T-helper 2 cell treated with Interferon-gamma antibody and Interleukin-4, amounts not matched to agents 5 μg/mL and 100 μg/mL, for 36 hours (primary cell): ENCODE data around the gene PREB.

Experiments
- DNase-seq: peaks from one replicate; pipeline ENCODE4 v3.0.0; 2021; ENCODE audit warnings: low spot score
- H3K27ac Mint-ChIP-seq: one replicate; pipeline ENCODE4 v1.8.0; 2021; ENCODE audit warnings: mild to moderate bottlenecking, mixed read lengths
- H3K27me3 Mint-ChIP-seq: one replicate; pipeline ENCODE4 v1.8.0; 2021; ENCODE audit warnings: low read depth, mixed read lengths
- H3K36me3 Mint-ChIP-seq: one replicate; pipeline ENCODE4 v1.8.0; 2021; ENCODE audit warnings: low read depth, mixed read lengths
- H3K4me1 Mint-ChIP-seq: one replicate; pipeline ENCODE4 v1.8.0; 2021; ENCODE audit warnings: low read depth, mixed read lengths
- H3K4me3 Mint-ChIP-seq: one replicate; pipeline ENCODE4 v1.8.0; 2022; ENCODE audit warnings: mild to moderate bottlenecking, moderate library complexity, mixed read lengths
- H3K9me3 Mint-ChIP-seq: one replicate; pipeline ENCODE4 v1.8.0; 2021; ENCODE audit warnings: mixed read lengths

PREB gene

DNA sequence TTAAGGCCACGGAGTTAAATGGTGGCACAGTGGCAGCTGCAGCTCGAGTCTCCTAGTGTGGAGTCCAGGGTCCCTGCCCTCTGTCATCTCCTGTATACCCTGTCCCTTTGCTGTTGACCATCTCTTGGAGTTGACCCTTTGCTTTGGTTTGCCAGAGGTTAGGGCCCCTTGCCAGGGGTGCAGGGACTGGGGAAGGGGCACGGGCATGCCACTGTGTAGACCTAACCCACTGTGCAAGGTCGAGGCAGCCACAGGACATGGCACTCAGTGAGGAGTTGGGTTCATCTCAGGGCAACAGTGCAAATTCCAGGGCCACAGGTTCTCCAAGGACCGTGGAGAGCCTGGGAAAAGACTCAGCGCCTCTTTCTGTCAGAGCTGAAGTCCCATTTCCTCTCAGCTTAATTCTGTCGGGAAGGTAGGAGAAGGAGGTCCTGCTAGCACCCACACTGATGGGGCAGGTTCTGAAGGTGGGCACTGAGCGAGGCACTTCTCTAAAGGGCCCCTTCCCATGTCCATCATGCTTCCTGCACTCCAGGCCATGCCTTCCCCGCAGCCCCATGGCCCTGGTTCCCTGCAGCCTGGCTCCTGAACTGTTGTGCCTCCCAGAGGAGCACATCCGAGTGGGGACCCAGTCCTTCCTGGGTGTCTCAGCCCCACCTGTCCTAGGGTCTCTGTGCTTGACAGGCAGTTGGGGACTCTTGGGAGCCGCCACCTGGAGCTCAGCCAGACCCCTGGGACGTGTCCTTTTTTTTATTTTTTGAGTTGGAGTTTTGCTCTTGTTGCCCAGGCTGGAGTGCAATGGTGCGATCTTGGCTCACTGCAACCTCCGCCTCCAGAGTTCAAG is 45.1 kb downstream of the PREB start:
- no peak for DNase-seq
- Mint-ChIP-seq H3K4me3 (no peak overlapping the region), H3K27ac (no peak overlapping the region), H3K9me3 (no peaks in the 10 kb centered on the region), H3K27me3 (no peaks in the 10 kb centered on the region), H3K4me1 (peaks cover 24% of the 10 kb centered on the region), H3K36me3 (peaks cover 2% of the 10 kb centered on the region)

DNA sequence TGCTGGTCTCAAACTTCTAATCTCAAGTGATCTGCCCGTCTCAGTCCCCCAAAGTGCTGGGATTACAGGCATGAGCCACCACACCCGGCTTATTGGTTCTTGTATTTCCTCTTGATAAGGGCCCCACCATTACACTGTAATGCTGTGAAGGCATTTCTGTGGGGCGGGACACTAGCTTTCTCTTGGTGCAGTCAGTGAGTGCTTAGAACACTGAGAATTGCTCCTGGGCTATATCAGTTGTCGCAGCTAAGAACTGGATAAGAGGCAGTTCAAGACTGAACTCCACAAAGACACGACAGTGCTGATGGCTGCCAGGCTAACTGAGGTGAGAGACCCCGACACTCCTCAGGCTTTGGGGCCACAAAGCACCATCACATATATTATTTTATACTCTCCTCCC is 45.8 kb downstream of the PREB start:
- Mint-ChIP-seq H3K27me3 (no peaks in the 10 kb centered on the region), H3K27ac (no peak overlapping the region), H3K36me3 (peaks cover 2% of the 10 kb centered on the region), H3K9me3 (no peaks in the 10 kb centered on the region), H3K4me1 (peaks cover 28% of the 10 kb centered on the region), H3K4me3 (peak overlapping the region; percentile 18)
- no peak for DNase-seq

DNA sequence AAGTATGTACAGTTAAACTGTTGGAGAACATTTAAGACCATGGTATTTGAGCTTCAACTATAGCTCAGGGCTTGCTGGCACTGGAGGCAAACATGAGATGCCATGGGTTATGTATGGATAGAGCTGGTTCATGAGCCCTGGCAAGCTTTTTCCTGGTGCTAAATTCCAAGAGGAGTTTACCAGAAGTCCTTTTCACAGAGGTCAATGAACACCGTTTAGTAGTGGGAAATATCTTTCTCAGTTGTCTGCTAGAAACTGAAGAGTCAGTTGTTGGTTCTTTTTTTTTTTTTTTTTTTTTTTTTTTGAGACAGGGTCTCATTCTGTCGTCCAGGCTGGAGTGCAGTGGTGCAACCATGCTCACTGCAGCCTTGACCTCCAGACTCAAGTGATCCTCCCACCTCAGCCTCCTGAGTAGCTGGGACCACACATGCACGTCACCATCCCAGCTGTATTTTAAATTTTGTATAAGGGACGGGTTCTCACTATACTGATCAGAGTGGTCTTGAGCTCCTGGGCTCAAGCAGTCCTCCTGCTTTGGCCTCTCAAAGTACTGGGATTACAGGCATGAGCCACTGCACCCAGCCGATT is 46.5 kb downstream of the PREB start:
- Mint-ChIP-seq H3K27ac (no peak overlapping the region), H3K4me3 (peak overlapping the region; percentile 91), H3K27me3 (no peaks in the 10 kb centered on the region), H3K4me1 (peaks cover 28% of the 10 kb centered on the region), H3K36me3 (peaks cover 2% of the 10 kb centered on the region), H3K9me3 (no peaks in the 10 kb centered on the region)
- no peak for DNase-seq

DNA sequence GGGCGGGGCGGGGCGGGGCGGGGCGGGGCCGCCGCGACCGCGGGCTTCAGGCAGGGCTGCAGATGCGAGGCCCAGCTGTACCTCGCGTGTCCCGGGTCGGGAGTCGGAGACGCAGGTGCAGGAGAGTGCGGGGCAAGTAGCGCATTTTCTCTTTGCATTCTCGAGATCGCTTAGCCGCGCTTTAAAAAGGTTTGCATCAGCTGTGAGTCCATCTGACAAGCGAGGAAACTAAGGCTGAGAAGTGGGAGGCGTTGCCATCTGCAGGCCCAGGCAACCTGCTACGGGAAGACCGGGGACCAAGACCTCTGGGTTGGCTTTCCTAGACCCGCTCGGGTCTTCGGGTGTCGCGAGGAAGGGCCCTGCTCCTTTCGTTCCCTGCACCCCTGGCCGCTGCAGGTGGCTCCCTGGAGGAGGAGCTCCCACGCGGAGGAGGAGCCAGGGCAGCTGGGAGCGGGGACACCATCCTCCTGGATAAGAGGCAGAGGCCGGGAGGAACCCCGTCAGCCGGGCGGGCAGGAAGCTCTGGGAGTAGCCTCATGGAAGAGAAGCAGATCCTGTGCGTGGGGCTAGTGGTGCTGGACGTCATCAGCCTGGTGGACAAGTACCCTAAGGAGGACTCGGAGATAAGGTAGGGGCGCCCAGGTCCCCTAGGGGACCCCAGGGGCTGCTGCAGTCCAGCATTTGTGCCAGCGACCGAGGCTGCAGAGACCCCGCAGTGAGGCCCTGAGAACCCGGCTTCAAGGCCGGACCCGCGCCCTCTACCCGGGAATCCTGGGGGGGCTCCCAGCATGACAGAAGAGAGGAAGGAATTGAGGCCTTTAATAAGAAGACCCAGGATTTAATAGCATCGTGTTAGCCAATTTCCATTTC is 47.5 kb downstream of the PREB start, which contains the start of gene KHK:
Gene KHK (plus strand): TSS at position 49 of the 870 bp plus-strand sequence. CDS start 488 bp downstream, at position 537.
- peak within 1 kb of the TSS; percentile 88 for H3K27ac Mint-ChIP-seq
- peaks cover 2% of the 10 kb centered on the region for H3K36me3 Mint-ChIP-seq
- no peaks in the 10 kb centered on the region for H3K27me3 Mint-ChIP-seq
- H3K4me3 Mint-ChIP-seq: peak within 1 kb of the TSS; percentile 91
- H3K9me3 Mint-ChIP-seq: no peaks in the 10 kb centered on the region
- no peak for DNase-seq
- H3K4me1 Mint-ChIP-seq: peaks cover 28% of the 10 kb centered on the region

DNA sequence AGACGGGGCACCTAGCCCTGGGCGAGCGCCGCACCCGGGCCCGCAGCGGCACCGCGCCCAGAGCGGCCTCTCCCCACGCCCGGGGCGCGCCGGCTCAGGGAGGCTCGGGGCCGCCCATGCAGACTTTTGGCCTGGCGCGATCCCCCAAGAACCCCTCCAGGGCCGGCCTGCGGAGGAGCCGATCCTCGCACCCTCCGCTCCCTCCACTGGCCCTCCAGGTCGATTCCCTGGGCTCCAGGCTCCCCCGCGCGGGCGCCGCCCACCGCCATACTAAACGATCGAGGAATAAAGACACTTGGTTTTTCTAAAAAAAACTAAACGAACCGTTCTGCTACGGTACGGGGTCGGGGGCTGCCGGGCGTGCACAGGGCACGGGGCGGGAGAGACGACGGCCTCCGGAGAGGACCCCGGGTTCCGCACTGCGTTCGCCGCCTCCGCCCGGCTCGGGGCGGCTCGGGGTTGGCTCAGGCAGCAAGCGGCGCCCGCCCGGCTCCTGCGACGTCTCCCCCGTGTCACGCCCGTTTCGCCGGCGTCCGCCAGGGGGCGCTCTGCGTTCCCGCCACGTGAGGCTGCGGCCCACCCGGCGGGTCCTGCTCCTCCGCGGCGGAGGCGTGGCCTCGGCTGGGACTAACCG is 48.2 kb downstream of the PREB start:
- Mint-ChIP-seq H3K4me3 (peak overlapping the region; percentile 84), H3K27me3 (no peaks in the 10 kb centered on the region)

DNA sequence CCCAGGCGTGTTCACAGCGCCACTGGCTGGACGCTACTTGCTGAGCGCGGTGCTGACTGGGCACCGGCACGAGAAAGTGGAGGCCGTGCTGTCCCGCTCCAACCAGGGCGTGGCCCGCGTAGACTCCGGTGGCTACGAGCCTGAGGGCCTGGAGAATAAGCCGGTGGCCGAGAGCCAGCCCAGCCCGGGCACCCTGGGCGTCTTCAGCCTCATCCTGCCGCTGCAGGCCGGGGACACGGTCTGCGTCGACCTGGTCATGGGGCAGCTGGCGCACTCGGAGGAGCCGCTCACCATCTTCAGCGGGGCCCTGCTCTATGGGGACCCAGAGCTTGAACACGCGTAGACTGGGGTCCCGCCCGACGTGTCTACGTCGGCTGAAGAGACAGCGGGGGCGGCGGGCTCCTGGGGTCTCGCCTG is 48.8 kb downstream of the PREB start:
- peaks cover 4% of the 10 kb centered on the region for H3K36me3 Mint-ChIP-seq
- H3K4me1 Mint-ChIP-seq: peaks cover 39% of the 10 kb centered on the region
- H3K9me3 Mint-ChIP-seq: no peaks in the 10 kb centered on the region
- H3K27me3 Mint-ChIP-seq: no peaks in the 10 kb centered on the region
- H3K27ac Mint-ChIP-seq: peak overlapping the region; percentile 73
- DNase-seq: peak; percentile 51
- H3K4me3 Mint-ChIP-seq: peak overlapping the region; percentile 84

More for the DNA sequence above, 48.2 kb downstream of the PREB start:
- Mint-ChIP-seq H3K4me1 (peaks cover 34% of the 10 kb centered on the region), H3K27ac (peak overlapping the region; percentile 88), H3K9me3 (no peaks in the 10 kb centered on the region), H3K36me3 (peaks cover 4% of the 10 kb centered on the region)
- peak; percentile 99 for DNase-seq

DNA sequence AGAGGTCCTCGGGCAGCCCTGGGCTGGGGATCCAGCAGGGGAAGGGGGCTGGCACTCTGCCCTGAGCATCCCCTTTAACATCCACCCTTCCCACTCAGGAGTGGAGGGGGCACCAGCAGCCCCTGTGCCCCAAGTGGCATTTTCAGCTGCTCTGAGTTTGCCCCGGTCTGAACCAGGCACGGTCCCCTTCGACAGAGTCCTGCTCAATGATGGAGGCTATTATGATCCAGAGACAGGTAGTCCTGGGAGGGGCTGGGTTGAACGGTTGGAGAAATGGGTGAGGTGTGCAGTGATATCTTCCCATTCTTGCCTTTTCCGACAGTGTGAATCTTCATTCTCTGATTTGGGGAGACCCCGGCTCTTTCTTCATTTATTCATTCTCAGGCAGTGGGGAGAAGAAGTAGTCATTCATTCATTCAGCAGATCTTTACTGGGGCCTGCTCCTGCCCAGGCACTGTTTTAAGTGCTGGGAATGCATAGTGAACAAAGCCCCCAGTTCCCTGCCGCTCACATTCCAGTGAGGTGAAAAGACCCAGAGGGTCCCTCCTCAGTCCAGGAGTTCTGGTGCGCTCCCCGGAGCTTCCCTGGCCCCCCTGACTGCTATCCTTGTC is 49.3 kb downstream of the PREB start:
- Mint-ChIP-seq H3K36me3 (peaks cover 4% of the 10 kb centered on the region), H3K4me3 (peak overlapping the region; percentile 84), H3K4me1 (peaks cover 43% of the 10 kb centered on the region), H3K9me3 (no peaks in the 10 kb centered on the region), H3K27me3 (no peaks in the 10 kb centered on the region), H3K27ac (peak overlapping the region; percentile 73)
- no peak for DNase-seq

DNA sequence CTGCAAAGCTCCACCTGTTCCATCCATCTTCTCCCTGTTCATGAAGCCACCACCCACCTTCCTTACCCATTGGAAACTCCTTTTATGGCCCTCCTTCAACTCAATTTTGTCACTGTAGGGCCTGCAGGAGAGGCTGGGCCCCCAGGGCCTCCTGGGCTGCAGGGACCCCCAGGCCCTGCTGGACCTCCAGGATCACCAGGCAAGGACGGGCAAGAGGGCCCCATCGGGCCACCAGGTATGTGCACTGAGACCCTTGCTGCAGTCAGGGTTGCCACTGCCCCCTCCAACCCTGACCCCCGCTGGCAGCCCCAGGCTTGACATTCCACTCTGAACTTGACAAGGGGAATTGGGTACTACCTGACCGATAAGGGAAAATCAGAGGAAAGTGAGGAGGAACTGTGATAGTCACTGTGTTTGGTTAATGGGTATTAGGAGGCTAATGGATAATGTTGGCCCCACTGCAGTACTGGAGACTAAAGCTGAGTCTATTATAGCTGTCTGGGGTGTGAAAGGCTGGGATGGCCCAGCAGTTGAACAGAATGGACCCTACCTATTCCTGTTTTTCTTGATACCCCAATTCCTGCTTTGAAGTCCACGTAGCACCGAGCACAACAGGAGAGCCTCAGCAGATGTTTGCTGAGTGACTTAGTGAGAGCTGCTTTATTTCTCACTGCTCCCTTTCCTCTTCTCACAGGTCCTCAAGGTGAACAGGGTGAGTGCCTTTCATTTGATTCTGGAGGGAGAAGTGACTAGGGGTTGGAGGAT is 50.0 kb downstream of the PREB start:
- Mint-ChIP-seq H3K36me3 (peaks cover 4% of the 10 kb centered on the region), H3K27me3 (no peaks in the 10 kb centered on the region), H3K9me3 (no peaks in the 10 kb centered on the region), H3K4me3 (peak overlapping the region; percentile 84), H3K27ac (peak overlapping the region; percentile 41), H3K4me1 (peaks cover 42% of the 10 kb centered on the region)
- no peak for DNase-seq

DNA sequence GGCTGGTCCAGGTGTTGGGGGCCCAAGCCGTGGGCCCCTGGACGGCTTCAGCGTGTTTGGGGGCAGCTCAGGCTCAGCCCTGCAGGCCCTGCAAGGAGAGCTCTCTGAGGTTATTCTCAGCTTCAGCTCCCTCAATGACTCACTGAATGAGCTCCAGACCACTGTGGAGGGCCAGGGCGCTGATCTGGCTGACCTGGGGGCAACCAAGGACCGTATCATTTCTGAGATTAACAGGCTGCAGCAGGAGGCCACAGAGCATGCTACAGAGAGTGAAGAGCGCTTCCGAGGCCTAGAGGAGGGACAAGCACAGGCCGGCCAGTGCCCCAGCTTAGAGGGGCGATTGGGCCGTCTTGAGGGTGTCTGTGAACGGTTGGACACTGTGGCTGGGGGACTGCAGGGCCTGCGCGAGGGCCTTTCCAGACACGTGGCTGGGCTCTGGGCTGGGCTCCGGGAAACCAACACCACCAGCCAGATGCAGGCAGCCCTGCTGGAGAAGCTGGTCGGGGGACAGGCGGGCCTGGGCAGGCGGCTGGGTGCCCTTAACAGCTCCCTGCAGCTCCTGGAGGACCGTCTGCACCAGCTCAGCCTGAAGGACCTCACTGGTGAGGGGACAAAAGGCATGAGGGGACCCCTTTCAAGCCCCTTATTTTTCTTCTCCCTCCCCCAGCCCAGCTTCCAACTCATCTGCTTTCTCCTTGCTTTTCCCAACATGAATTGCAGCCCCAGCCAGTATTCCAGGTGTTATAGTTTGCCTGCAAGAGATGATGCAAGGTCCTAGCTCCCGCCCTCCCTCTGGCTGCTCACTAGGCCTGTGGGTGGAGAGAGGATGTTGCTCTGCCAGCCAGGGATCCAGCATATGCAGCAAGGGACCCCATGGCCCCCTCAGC is 50.8 kb downstream of the PREB start:
- no peaks in the 10 kb centered on the region for H3K27me3 Mint-ChIP-seq
- no peak overlapping the region for H3K27ac Mint-ChIP-seq
- H3K4me1 Mint-ChIP-seq: peaks cover 37% of the 10 kb centered on the region
- H3K4me3 Mint-ChIP-seq: no peak overlapping the region
- no peak for DNase-seq
- H3K36me3 Mint-ChIP-seq: peaks cover 2% of the 10 kb centered on the region
- H3K9me3 Mint-ChIP-seq: no peaks in the 10 kb centered on the region

DNA sequence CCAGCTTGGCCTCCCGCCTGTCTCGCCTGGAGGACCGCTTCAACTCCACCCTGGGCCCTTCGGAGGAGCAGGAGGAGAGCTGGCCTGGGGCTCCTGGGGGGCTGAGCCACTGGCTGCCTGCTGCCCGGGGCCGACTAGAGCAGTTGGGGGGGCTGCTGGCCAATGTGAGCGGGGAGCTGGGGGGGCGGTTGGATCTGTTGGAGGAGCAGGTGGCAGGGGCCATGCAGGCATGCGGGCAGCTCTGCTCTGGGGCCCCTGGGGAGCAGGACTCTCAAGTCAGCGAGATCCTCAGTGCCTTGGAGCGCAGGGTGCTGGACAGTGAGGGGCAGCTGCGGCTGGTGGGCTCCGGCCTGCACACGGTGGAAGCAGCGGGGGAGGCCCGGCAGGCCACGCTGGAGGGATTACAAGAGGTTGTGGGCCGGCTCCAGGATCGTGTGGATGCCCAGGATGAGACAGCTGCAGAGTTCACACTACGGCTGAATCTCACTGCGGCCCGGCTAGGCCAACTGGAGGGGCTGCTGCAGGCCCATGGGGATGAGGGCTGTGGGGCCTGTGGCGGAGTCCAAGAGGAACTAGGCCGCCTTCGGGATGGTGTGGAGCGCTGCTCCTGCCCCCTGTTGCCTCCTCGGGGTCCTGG is 51.5 kb downstream of the PREB start:
- no peak for DNase-seq
- H3K9me3 Mint-ChIP-seq: no peaks in the 10 kb centered on the region
- no peaks in the 10 kb centered on the region for H3K27me3 Mint-ChIP-seq
- no peak overlapping the region for H3K4me3 Mint-ChIP-seq
- peaks cover 38% of the 10 kb centered on the region for H3K4me1 Mint-ChIP-seq
- no peak overlapping the region for H3K27ac Mint-ChIP-seq
- H3K36me3 Mint-ChIP-seq: peaks cover 2% of the 10 kb centered on the region

DNA sequence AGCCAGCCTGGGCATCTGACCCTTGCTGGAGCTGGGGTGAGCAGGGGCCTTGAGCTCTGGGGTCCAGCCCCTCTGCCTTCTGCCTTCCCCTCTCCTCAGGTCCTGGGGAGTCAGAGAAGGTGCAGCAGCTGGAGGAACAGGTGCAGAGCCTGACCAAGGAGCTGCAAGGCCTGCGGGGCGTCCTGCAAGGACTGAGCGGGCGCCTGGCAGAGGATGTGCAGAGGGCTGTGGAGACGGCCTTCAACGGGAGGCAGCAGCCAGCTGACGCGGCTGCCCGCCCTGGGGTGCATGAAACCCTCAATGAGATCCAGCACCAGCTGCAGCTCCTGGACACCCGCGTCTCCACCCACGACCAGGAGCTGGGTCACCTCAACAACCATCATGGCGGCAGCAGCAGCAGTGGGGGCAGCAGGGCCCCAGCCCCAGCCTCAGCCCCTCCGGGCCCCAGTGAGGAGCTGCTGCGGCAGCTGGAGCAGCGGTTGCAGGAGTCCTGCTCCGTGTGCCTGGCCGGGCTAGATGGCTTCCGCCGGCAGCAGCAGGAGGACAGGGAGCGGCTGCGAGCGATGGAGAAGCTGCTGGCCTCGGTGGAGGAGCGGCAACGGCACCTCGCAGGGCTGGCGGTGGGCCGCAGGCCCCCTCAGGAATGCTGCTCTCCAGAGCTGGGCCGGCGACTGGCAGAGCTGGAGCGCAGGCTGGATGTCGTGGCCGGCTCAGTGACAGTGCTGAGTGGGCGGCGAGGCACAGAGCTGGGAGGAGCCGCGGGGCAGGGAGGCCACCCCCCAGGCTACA is 52.3 kb downstream of the PREB start:
- Mint-ChIP-seq H3K27me3 (no peaks in the 10 kb centered on the region), H3K4me3 (peak overlapping the region; percentile 86), H3K9me3 (no peaks in the 10 kb centered on the region), H3K27ac (peak overlapping the region; percentile 98), H3K36me3 (peaks cover 2% of the 10 kb centered on the region), H3K4me1 (peaks cover 36% of the 10 kb centered on the region)
- no peak for DNase-seq
